ENCODE data around the gene SLC22A23.

DNA sequence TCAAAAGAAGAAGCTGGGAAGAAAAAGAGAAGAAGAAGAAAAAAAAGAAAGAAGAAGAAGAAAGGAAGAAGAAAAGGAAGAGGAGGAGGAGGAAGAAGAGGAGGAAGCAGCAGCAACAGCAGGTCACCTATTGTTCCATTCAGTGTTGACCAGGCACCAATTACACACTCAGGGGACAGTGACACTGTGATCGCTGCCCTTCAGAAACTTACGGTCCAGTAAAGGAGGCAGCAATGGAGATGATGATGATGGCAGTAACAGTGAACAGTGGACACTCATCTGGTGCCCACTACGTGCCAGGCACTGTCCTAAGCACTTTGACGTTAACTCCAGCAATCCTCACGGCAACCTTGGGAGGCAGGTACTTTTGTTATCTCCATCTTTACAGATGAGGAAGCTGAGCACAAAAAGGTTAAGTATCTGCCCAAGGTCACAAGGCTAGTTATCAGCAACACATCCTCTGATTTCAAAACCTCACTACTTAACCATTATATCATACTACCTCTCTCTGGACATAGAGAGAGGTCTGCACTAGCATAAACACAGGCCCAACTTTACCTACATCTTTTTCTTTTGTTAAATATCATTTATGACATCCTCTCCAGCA lies 83.2 kb downstream of the SLC22A23 start:
- TF ChIP-seq, protein P1, sequence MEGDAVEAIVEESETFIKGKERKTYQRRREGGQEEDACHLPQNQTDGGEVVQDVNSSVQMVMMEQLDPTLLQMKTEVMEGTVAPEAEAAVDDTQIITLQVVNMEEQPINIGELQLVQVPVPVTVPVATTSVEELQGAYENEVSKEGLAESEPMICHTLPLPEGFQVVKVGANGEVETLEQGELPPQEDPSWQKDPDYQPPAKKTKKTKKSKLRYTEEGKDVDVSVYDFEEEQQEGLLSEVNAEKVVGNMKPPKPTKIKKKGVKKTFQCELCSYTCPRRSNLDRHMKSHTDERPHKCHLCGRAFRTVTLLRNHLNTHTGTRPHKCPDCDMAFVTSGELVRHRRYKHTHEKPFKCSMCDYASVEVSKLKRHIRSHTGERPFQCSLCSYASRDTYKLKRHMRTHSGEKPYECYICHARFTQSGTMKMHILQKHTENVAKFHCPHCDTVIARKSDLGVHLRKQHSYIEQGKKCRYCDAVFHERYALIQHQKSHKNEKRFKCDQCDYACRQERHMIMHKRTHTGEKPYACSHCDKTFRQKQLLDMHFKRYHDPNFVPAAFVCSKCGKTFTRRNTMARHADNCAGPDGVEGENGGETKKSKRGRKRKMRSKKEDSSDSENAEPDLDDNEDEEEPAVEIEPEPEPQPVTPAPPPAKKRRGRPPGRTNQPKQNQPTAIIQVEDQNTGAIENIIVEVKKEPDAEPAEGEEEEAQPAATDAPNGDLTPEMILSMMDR (tag by site-specific recombination; IDR thresholded peaks at IDR 0.05) = no peak
- TF ChIP-seq ZNF658 (tag by site-specific recombination; IDR thresholded peaks at IDR 0.05) = no peak
- no peak for TF ChIP-seq ZBTB1 (tag by site-specific recombination; IDR thresholded peaks at IDR 0.05)
- TF ChIP-seq ZNF677 (tag by site-specific recombination; IDR thresholded peaks at IDR 0.05) = no peak
- no peak for TF ChIP-seq REPIN1 (tag by site-specific recombination; IDR thresholded peaks at IDR 0.05; ENCODE audit: low read depth)
- TF ChIP-seq ZNF626 (tag by site-specific recombination; IDR thresholded peaks at IDR 0.05) = no peak
- TF ChIP-seq ZNF596 (tag by site-specific recombination; IDR thresholded peaks at IDR 0.05) = no peak
